Sciatic nerve (tissue), 2 donors: Measurements from ENCODE around the gene FETUB. TPM values are rescaled to one million over a fixed set of nuclear protein-coding genes. Genes with fewer than 3 reads are reported as not detected.
"Not testable (repeated sequence)": the region's sequence is repeated elsewhere in the genome, so short reads cannot be mapped to it uniquely, and the experiment has no call there.

ENCODE experiments used
- ATAC-seq: fragments of 200-7000 bp; cut with Tn5 transposase; one replicate; pipeline ENCODE4 v1.9.1; 2020; ENCODE audit warnings: mild to moderate bottlenecking, moderate library complexity
- DNase-seq: peaks from one replicate; pipeline ENCODE4 v3.0.0-alpha.2; 2020; ENCODE audit warnings: low spot score
- intact Hi-C: fragments of 100-400 bp; cut with DNase I; formaldehyde crosslinking; loops from one replicate; pipeline ENCODE4 v1.14.2; 2022
- total RNA-seq: library from RNA; stranded (reverse); fragmentation: NEBNext Ultra II Directional; extraction: Animal tissue kit (Norgen Biotek cat#: 25700); gene quantifications from one replicate; pipeline ENCODE4 v1.2.1, GENCODE V29; 2021
- donor health status: DM: no; HTN: no; CAD: no.
- donor health status: DM: no; HTN: no; CAD: no.

Gene FETUB
- total RNA-seq, 1 donor from 2014 or later = not detected

- no peak for DNase-seq
- ATAC-seq = no peak
- intact Hi-C loops = no loop called here
Observed at GRCh38 chr3:186696522-186696921, 56.3 kb downstream of the FETUB start.

GRCh38 chr3:186697510-186697909, 57.3 kb downstream of the FETUB start:
- DNase-seq = no peak
- intact Hi-C loops = no loop called here
- no peak for ATAC-seq

GRCh38 chr3:186700267-186700666, 60.1 kb downstream of the FETUB start:
- ATAC-seq (no peak), DNase-seq (no peak)
- intact Hi-C loops = no loop called here

GRCh38 chr3:186702451-186702850, 62.3 kb downstream of the FETUB start:
- DNase-seq, intact Hi-C loops, ATAC-seq: not testable (repeated sequence)

Other genes starting within 250 kb of the FETUB start
- 4.5 TPM for gene CRYGS, start 96.0 kb upstream of the FETUB start, total RNA-seq
- gene TBCCD1, start 73.1 kb upstream of the FETUB start, total RNA-seq = 12.9 TPM
- gene DNAJB11, start 69.7 kb upstream of the FETUB start, total RNA-seq = 33.3 TPM
- not detected for gene AHSG, start 27.3 kb upstream of the FETUB start, total RNA-seq
- gene HRG, start 25.6 kb downstream of the FETUB start, total RNA-seq = not detected
- gene KNG1, start 77.0 kb downstream of the FETUB start, total RNA-seq = not detected
- gene EIF4A2, start 143.2 kb downstream of the FETUB start, total RNA-seq = 359 TPM
- 11.5 TPM for gene RFC4, start 166.1 kb downstream of the FETUB start, total RNA-seq
- 21.0 TPM for gene ADIPOQ, start 202.3 kb downstream of the FETUB start, total RNA-seq